ENCODE results near the gene XKR3.
A peak's percentile ranks its signal among the peaks of the same experiment; 100 is the strongest.

XKR3 gene

DNA sequence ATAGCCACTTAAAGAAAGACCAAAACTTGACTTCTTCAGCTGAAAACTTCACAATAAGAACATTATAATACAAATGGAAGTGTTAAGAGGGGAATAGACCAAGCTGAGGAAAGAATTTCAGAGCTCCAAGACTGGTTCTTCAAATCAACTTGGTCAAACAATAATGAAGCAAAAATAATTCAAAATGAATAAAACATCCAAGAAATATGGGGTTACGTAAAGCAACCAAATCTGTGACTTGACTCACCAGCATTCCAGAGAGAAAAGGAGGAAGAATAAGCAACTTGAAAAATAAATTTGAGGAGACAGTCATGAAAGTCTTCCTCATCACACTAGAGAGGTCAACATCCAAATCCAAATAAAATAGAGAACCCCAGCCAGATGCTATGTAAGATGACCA, 31.4 kb downstream of the XKR3 start:
- no peak overlapping the region for H3K4me3 ChIP-seq (ENCODE audit: control insufficient read depth, low read depth, low read length)
- DNase-seq (ENCODE audit: low read depth): no peak
- TF ChIP-seq, protein P1, sequence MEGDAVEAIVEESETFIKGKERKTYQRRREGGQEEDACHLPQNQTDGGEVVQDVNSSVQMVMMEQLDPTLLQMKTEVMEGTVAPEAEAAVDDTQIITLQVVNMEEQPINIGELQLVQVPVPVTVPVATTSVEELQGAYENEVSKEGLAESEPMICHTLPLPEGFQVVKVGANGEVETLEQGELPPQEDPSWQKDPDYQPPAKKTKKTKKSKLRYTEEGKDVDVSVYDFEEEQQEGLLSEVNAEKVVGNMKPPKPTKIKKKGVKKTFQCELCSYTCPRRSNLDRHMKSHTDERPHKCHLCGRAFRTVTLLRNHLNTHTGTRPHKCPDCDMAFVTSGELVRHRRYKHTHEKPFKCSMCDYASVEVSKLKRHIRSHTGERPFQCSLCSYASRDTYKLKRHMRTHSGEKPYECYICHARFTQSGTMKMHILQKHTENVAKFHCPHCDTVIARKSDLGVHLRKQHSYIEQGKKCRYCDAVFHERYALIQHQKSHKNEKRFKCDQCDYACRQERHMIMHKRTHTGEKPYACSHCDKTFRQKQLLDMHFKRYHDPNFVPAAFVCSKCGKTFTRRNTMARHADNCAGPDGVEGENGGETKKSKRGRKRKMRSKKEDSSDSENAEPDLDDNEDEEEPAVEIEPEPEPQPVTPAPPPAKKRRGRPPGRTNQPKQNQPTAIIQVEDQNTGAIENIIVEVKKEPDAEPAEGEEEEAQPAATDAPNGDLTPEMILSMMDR (conservative IDR thresholded peaks at IDR 0.05; ENCODE audit: control insufficient read depth, insufficient read depth, low read depth, low read length): no peak

DNA sequence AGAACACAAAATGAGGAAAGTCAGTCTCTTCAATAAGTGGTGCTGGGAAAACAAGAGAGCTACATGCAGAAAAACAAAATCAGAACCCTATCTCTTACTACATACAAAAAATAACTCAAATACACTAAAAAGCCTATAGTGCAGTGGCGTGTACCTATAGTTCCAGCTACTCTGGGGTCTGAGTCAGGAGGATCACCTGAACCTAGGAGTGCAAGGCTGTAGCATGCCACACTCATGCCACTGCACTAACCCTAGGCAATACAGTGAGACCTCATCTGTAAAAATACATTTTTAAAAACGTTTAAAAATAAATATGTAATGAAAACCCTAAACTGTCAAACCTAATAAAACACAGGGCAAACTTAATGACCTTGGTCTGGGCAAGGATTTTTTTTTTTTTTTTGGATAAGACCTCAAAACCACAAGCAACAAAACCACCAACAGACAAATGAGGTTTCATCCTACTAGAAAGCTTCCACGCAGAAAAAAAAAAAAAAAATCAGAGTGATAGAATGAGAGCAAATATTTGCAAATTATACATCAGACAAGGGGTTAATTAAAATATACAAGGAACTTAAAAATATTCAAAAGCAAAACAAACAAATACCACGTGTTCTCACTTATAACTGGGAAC, 35.2 kb downstream of the XKR3 start:
- DNase-seq (ENCODE audit: low read depth): no peak
- TF ChIP-seq, protein P1 (conservative IDR thresholded peaks at IDR 0.05; ENCODE audit: control insufficient read depth, insufficient read depth, low read depth, low read length): no peak
- H3K4me3 ChIP-seq (ENCODE audit: control insufficient read depth, low read depth, low read length): no peak overlapping the region

DNA sequence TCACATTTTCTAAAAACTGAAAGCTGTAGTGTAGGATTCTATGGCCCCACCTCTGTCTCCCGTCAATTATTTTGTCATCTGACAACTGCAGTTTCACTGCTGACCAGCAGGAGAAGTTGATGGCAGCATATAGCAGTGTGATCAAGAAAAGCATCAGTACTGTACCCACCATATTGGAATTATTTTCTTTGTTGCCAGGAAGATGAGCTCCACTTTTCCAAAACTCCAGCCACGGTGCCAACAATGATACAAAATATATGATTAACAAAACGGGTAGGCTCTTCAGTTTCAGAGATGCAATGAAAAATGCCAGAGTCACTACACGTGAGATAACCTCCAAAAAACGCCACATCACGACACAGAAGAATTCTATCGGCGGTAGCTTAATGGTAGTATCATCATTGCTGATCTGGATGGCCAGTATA, 41.3 kb downstream of the XKR3 start:
- H3K4me3 ChIP-seq (ENCODE audit: control insufficient read depth, low read depth, low read length): no peak overlapping the region
- TF ChIP-seq, protein P1 (conservative IDR thresholded peaks at IDR 0.05; ENCODE audit: control insufficient read depth, insufficient read depth, low read depth, low read length): peak; percentile 63
- DNase-seq (ENCODE audit: low read depth): peak; percentile 24

DNA sequence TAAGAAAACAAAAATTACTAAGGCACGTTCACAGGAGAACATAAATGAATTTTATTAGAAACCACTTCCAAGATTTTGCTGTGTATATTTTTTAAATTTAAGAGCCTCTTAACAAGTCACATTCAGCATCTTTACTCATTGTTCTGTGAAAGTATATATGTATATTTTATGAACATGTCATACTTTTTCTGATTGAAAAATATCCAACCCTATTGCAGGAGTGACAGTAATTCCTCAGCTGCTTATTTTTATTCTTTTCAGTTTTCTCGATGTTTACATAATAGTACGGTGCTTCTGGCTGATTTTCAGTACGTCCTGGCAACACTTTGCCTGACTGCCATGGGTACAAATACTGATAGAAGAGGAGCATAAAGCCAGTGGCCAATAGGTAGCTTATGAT, 41.8 kb downstream of the XKR3 start:
- DNase-seq (ENCODE audit: low read depth): no peak
- TF ChIP-seq, protein P1 (conservative IDR thresholded peaks at IDR 0.05; ENCODE audit: control insufficient read depth, insufficient read depth, low read depth, low read length): no peak
- no peak overlapping the region for H3K4me3 ChIP-seq (ENCODE audit: control insufficient read depth, low read depth, low read length)

DNA sequence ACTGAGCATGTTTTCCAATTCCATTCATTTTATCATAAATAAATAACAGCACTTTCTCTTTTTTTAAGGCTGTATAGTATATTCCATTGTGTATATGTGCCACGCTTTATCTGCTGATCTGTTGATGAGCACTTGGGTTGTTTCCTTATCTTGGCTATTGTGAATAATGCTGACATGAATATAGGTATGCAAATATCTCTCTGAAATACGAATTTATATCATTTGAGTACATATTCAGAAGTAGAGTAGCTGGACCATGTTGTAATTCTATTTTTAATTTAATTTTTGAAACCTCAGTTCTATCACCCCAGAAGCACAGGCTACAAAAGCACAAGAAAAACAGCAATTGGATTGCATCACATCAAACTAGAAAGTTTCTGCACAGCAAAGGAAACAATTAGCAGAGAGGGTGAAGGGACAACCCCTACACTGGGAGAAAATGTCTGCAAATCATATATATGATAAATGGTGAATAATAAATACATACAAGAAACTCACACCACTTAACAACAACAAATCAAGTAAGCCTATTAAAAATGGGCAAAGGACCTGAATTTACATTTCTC, 43.4 kb downstream of the XKR3 start:
- no peak overlapping the region for H3K4me3 ChIP-seq (ENCODE audit: control insufficient read depth, low read depth, low read length)
- DNase-seq (ENCODE audit: low read depth): no peak
- TF ChIP-seq, protein P1 (conservative IDR thresholded peaks at IDR 0.05; ENCODE audit: control insufficient read depth, insufficient read depth, low read depth, low read length): no peak

DNA sequence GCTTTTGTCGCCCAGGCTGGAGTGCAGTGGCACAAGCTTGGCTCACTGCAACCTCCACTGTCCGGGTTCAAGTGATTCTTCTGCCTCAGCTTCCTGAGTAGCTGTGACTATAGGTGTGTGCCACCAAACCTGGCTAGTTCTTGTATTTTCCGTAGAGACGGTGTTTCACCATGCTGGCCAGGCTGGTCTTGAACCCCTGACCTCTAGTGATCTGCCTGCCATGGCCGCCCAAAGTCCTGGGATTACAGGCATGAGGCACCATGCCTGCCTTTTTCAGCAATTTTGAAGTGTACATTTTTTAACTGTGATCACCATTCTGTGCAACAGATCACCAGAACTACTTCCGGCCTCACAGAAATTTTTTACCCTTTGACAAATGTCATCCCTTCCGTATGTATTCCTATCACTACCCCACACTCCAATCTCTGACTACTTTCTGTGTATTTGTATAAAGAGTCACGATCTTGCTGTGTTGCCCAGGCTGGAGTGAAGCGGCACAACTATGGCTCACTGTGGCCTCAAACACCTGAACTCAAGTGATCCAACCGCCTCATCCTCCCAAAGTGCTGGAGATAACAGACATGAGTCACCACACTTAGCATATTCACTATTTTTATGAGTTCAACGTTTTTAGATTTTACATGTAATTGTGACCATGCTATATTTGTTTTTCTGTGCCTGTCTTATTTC, 44.0 kb downstream of the XKR3 start:
- TF ChIP-seq, protein P1 (conservative IDR thresholded peaks at IDR 0.05; ENCODE audit: control insufficient read depth, insufficient read depth, low read depth, low read length): no peak
- DNase-seq (ENCODE audit: low read depth): no peak
- no peak overlapping the region for H3K4me3 ChIP-seq (ENCODE audit: control insufficient read depth, low read depth, low read length)

Data from fibroblast of mammary gland (primary cell).